ENCODE results near the gene C2orf92. TPM values are rescaled to one million over a fixed set of nuclear protein-coding genes. Genes with fewer than 3 reads are reported as not detected.

Gene C2orf92
- total and polyA plus RNA-seq, 8 donors: 7.6 to 30.9 (median 25.5) TPM

GRCh38 chr2:97713296-97714083, 44.0 kb downstream of the C2orf92 start, which contains the start of gene ZAP70:
Gene ZAP70, plus strand, starts transcription at chr2:97713576. Its CDS starts 10,461 bp downstream, at chr2:97724037.
- intact Hi-C loops (cut with DNase I): no loop called here
- Histone ChIP-seq H3K36me3 (no peaks in the 10 kb centered on the region), H3K9me3 (no peaks in the 10 kb centered on the region), H3K4me1 (no peaks in the 10 kb centered on the region), H3K27me3 (peaks cover 0 to 15% of the 10 kb centered on the region in 2 donors), H3K4me3 (peak within 1 kb of the TSS in 1 of 2 donors; percentile 25), H3K27ac (no peak within 1 kb of the TSS)
- TF ChIP-seq, protein P1, sequence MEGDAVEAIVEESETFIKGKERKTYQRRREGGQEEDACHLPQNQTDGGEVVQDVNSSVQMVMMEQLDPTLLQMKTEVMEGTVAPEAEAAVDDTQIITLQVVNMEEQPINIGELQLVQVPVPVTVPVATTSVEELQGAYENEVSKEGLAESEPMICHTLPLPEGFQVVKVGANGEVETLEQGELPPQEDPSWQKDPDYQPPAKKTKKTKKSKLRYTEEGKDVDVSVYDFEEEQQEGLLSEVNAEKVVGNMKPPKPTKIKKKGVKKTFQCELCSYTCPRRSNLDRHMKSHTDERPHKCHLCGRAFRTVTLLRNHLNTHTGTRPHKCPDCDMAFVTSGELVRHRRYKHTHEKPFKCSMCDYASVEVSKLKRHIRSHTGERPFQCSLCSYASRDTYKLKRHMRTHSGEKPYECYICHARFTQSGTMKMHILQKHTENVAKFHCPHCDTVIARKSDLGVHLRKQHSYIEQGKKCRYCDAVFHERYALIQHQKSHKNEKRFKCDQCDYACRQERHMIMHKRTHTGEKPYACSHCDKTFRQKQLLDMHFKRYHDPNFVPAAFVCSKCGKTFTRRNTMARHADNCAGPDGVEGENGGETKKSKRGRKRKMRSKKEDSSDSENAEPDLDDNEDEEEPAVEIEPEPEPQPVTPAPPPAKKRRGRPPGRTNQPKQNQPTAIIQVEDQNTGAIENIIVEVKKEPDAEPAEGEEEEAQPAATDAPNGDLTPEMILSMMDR (IDR thresholded peaks at IDR 0.05): no peak
- ATAC-seq (no peak), DNase-seq (peak in 1 of 4 donors; percentile 25)

- H3K27me3 ChIP-seq: peaks cover 0 to 11% of the 10 kb centered on the region in 2 donors
- TF ChIP-seq, protein P1 (IDR thresholded peaks at IDR 0.05): no peak
- peak overlapping the region in 1 of 2 donors; percentile 25 for H3K4me3 ChIP-seq
- intact Hi-C loops (cut with DNase I): no loop called here
- no peak overlapping the region for H3K27ac ChIP-seq
- H3K36me3 ChIP-seq: no peaks in the 10 kb centered on the region
- peak in 1 of 4 donors; percentile 19 for DNase-seq
- ATAC-seq: no peak
- H3K4me1 ChIP-seq: peaks cover 0 to 4% of the 10 kb centered on the region in 2 donors
- H3K9me3 ChIP-seq: no peaks in the 10 kb centered on the region
Observed at GRCh38 chr2:97714084-97714949, 44.8 kb downstream of the C2orf92 start.

DNA sequence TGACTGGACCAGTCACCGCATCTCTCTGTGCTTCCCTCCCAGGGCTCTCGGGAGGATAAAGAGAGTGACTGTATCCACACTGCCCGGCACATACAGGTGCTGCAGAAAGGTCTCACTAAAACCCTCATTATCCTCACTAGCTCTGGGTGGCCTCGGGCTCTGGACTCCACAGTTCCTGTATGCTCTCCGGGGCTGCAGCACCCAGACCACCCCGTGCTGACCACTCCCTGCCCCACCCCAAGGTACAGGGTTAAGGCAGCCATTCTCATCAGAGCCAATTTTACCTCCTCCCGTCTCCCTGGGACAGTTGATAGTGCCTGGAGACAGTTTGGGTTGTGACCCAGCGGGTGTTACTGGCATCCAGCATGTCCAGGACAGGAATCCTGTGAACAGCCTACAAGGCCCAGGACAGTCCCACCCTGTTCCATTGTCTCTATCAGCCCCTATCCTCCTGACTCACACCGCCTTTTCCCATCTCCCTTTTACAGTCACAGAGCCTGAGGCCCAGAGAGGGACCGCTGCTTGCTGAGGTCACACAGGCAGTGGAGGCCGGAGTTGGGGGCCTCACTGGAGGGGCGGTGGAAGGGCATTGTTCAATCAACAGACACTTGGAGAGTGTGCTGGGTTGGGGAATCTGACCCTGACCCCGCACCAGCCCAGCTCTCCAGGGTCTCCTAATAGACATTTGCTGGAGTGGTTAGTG, 45.6 kb downstream of the C2orf92 start:
- ATAC-seq: no peak
- Histone ChIP-seq H3K27me3 (peaks cover 0 to 3% of the 10 kb centered on the region in 2 donors), H3K4me1 (peaks cover 0 to 4% of the 10 kb centered on the region in 2 donors), H3K9me3 (no peaks in the 10 kb centered on the region), H3K36me3 (no peaks in the 10 kb centered on the region), H3K27ac (no peak overlapping the region), H3K4me3 (peak overlapping the region in 1 of 2 donors; percentile 25)
- intact Hi-C loops (cut with DNase I): no loop called here
- TF ChIP-seq, protein P1 (IDR thresholded peaks at IDR 0.05): no peak
- DNase-seq: peak in 1 of 4 donors; percentile 19

GRCh38 chr2:97715951-97716694, 46.6 kb downstream of the C2orf92 start:
- H3K36me3 ChIP-seq: no peaks in the 10 kb centered on the region
- no peaks in the 10 kb centered on the region for H3K27me3 ChIP-seq
- intact Hi-C loops (cut with DNase I): no loop called here
- H3K4me1 ChIP-seq: peaks cover 0 to 4% of the 10 kb centered on the region in 2 donors
- no peaks in the 10 kb centered on the region for H3K9me3 ChIP-seq
- ATAC-seq: no peak
- no peak overlapping the region for H3K27ac ChIP-seq
- no peak overlapping the region for H3K4me3 ChIP-seq
- peak in 1 of 4 donors; percentile 9 for DNase-seq
- TF ChIP-seq, protein P1 (IDR thresholded peaks at IDR 0.05): no peak
